Subcutaneous abdominal adipose tissue (tissue), 5 donors: ENCODE measurements around the gene FAM89B.

ENCODE experiments used
- H3K27ac ChIP-seq: one replicate; pipeline ENCODE4 v1.7.0; 2013; ENCODE audit warnings: low read depth, mild to moderate bottlenecking, inconsistent platforms, low read length, moderate library complexity
- H3K27me3 ChIP-seq, 5 donors: one replicate each; pipeline ENCODE4 v1.7.0; 2013; ENCODE audit warnings: low read length in 5 of 5, inconsistent platforms in 1 of 5; ENCODE audit not compliant: control insufficient read depth in 5 of 5, insufficient read depth in 4 of 5
- H3K36me3 ChIP-seq, 5 donors: one replicate each; pipeline ENCODE4 v1.7.0; 2013; ENCODE audit warnings: low read length in 5 of 5; ENCODE audit not compliant: control insufficient read depth in 5 of 5, insufficient read depth in 5 of 5
- H3K4me1 ChIP-seq, 5 donors: one replicate each; pipeline ENCODE4 v1.7.0; 2013; ENCODE audit warnings: low read length in 5 of 5, mild to moderate bottlenecking in 3 of 5, moderate library complexity in 1 of 5; ENCODE audit not compliant: control insufficient read depth in 5 of 5, insufficient read depth in 5 of 5
- H3K4me3 ChIP-seq, 5 donors: one replicate each; pipeline ENCODE4 v1.7.0; 2013; ENCODE audit warnings: low read length in 5 of 5, low read depth in 1 of 5
- H3K9ac ChIP-seq, 5 donors: one replicate each; pipeline ENCODE4 v1.7.0; 2013; ENCODE audit warnings: low read length in 5 of 5, mild to moderate bottlenecking in 4 of 5, moderate library complexity in 3 of 5
- H3K9me3 ChIP-seq, 5 donors: one replicate each; pipeline ENCODE4 v1.7.0; 2013; ENCODE audit warnings: low read length in 5 of 5; ENCODE audit not compliant: control insufficient read depth in 5 of 5
- donor health status: healthy.
- donor health status: healthy.
- donor health status: healthy.
- donor health status: healthy.
- donor health status: healthy.

FAM89B gene

DNA sequence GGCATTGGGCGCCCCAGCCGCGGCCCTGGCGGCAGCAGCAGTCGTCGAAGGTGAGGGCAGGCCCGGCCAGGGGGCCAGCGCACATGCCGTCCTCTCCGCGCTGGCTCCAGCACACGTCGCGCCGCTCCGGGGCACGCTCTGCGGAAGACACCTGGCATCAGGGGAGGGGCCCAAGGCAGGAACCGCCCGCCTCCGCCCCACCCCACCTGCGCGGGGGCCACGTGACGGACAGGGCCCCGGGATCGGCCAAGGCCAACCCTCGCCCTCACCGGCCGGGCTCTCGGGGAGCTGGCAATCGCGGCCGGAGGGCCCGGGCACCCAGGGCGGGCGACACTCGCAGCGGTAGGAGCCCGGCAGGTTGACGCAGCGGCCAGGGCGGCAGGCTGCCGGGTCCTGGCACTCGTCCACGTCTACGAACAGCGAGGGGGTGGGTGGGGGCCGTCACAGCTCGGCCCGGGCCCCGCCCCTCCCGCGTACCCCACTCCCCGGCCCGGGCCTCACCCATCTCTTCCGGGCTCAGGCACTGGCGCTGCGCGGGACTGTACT, 32.5 kb upstream of the FAM89B start:
- Histone ChIP-seq H3K9me3 (no peaks in the 10 kb centered on the region), H3K9ac (peak overlapping the region; percentile 32 to 63 (median 43)), H3K27ac (peak overlapping the region; percentile 82), H3K4me1 (peaks cover 3 to 28% (median 22%) of the 10 kb centered on the region in 5 donors), H3K4me3 (peak overlapping the region in 4 of 5 donors; percentile 68 to 77 (median 72)), H3K36me3 (peaks cover 0 to 52% (median 43%) of the 10 kb centered on the region in 5 donors), H3K27me3 (no peaks in the 10 kb centered on the region)

DNA sequence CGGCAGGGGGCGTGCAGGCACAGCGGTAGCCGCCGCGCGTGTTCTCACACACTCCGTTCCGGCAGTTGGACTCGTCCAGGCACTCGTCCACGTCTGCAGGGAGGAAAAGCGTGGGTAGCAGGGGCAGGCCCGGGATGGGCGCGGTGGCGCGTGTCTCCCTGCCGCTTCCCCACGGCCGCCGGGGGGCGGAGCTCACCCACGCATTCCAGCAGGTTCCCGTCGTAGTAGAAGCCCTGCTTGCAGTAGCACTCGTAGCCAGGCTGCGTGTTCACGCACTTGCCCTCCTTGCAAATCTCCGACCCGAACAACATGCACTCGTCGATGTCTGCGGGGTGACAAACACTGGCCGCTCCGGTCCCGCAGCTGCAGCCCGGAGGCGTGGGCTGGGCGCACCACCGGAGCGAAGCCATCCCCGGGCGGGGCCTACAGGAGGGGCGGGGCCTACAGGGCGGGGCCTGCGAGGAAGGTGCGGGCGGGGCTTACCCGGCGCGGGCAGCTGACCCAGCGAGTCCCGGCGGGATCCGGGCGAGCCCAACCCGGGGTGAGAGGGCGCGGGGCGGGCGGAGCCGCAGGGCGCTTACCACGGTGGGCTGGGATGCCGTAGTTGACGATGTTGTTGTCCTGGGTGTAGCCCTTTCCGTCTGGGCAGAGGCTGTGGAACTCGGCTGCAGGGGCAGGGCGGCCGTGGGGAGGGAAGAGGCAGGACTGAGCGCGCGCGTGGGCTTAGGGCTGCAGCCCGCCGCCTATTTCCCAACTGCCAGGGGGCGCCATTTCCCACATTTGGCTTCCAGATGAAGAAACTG, 31.8 kb upstream of the FAM89B start:
- Histone ChIP-seq H3K36me3 (peaks cover 0 to 45% (median 43%) of the 10 kb centered on the region in 5 donors), H3K27me3 (no peaks in the 10 kb centered on the region), H3K9ac (peak overlapping the region; percentile 63 to 84 (median 80)), H3K27ac (peak overlapping the region; percentile 82), H3K4me3 (peak overlapping the region; percentile 63 to 77 (median 71)), H3K4me1 (peaks cover 3 to 28% (median 22%) of the 10 kb centered on the region in 5 donors), H3K9me3 (no peaks in the 10 kb centered on the region)

DNA sequence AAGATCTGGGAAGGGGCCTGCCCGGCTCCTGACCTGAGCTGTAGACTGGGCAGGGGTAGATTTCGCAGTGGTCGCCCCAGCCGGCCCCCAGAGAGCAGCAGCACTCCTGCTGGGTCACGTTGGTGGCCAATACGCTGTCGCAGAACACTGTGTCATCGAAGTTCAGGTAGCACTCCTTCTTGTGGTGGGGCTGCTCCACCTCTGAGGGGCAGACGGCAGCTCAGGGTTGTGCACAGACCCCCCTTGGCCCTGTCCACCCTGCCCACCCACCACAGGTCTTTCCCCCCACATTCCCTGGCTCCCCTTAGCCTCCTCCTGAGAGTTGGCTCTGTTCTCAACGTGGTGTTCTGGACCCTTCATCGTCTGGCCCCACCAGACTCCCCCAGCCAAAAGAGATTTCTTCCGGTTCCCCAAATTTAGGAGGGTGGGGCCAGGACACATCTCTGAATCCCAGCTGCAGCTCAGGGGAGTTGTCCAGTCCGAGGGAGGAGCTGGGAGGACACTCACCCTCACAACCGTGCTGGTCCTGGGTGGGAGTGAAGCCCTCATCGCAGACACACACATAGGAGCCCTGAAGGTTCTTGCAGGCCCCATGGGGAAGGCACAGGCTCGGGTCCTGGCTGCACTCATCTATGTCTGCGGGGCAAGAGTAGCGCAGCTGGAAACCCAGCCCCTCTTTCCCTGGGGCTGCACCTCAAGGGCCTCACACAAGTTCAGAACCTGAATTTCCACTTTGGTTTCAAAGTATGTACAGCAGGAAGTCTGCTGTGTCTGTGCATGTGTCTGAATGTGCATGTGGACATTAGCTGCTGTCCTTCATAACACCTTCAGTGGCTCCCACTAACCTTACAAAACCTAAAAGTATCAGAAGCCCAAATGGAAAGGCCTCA, 31.0 kb upstream of the FAM89B start:
- no peaks in the 10 kb centered on the region for H3K9me3 ChIP-seq
- peak overlapping the region; percentile 82 for H3K27ac ChIP-seq
- H3K4me1 ChIP-seq, result peaks cover 3 to 33% (median 22%) of the 10 kb centered on the region in 5 donors
- H3K9ac ChIP-seq, result peak overlapping the region; percentile 68 to 84 (median 80)
- H3K4me3 ChIP-seq, result peak overlapping the region in 4 of 5 donors; percentile 68 to 77 (median 72)
- H3K27me3 ChIP-seq, result no peaks in the 10 kb centered on the region
- H3K36me3 ChIP-seq, result peaks cover 0 to 41% (median 37%) of the 10 kb centered on the region in 5 donors

DNA sequence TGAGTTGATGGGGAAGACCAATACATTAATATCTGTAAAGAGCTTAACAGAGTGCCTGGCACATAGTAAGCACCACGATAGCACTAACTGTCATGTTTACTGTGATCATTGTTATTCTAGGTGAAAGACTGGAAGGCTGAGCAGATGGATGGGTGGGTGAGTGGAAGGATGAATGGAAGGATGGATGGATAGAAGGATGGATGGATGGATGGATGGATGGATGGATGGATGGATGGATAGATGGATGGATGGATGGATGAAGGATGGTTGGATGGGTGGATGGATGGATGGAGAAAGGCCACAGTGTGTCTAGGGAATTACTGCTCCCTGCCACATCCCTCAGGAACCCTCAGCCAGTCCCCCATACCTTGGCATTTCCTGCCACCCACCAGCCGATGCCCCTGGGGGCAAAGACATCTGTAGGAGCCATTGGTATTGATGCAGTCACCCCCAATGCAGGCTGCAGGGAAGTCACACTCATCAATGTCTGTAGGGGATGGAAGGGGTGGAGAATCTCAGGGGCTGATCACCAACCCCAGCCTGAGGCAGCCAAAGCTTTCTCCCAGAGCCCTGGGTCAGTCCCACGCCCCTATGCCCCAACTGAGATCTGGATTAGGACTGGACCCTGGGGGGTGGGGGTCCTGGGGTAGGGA, 29.5 kb upstream of the FAM89B start:
- Histone ChIP-seq H3K27ac (no peak overlapping the region), H3K4me3 (no peak overlapping the region), H3K36me3 (peaks cover 0 to 34% (median 22%) of the 10 kb centered on the region in 5 donors), H3K9me3 (no peaks in the 10 kb centered on the region), H3K4me1 (peaks cover 3 to 37% (median 22%) of the 10 kb centered on the region in 5 donors), H3K9ac (peak overlapping the region in 1 of 5 donors; percentile 20), H3K27me3 (no peaks in the 10 kb centered on the region)

DNA sequence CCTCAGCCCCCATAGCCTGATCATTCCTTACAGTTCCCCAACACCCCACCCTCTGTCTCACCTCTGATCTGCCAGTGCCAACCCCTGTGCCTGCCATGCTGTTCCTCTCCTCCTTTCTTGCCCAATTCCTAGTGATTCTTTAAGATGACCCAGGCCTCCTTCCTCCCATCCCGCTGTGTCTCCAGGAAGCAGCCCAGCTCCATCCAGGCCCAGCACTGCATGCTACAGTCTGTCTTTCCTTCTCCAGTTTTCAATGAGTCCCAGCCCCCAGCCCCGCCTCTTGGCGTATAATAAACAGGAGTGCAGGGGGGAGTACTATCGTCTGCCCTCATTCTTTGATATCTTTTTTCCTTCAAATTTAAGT, 26.5 kb upstream of the FAM89B start:
- H3K27me3 ChIP-seq, result no peaks in the 10 kb centered on the region
- no peak overlapping the region for H3K27ac ChIP-seq
- H3K9me3 ChIP-seq, result no peaks in the 10 kb centered on the region
- H3K4me3 ChIP-seq, result no peak overlapping the region
- peaks cover 0 to 41% (median 20%) of the 10 kb centered on the region in 5 donors for H3K36me3 ChIP-seq
- H3K4me1 ChIP-seq, result peaks cover 0 to 21% (median 9%) of the 10 kb centered on the region in 5 donors
- no peak overlapping the region for H3K9ac ChIP-seq

DNA sequence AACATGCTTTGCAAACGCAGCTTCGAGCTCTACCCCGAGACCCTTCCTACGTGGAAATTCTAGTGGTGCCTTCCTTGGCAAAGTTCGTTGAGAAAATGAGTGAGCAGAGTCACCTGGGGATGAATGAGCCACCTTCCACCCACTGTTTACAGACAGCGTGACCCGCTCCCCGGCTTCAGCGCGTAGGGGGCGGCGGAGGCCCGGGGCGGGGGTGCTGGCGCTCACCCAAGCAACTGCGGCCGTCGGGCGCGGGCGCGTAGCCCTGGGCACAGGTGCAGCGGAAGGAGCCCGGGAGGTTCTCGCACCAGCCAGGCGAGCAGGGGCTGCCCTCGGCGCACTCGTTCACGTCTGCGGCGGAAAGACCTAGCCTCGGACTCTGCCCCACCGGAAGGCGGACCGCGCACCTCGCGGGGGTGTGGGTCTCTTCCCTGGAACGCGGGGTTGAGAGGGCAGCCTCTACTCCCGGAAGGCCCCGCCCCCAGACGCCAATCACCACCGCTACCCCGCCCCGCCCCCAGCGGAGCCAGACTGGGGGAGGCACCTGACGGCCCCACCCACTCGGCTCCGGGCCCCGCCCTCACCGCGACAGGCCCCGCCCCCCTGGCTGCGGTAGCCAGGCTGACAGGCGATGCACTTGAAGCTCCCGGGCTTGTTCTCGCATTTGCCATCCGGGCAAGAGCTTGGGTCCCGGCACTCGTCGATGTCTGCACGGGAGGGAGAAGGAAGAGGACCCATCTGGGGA, 25.9 kb upstream of the FAM89B start:
- peaks cover 0 to 47% (median 26%) of the 10 kb centered on the region in 5 donors for H3K36me3 ChIP-seq
- no peaks in the 10 kb centered on the region for H3K9me3 ChIP-seq
- no peak overlapping the region for H3K9ac ChIP-seq
- H3K27ac ChIP-seq, result no peak overlapping the region
- H3K4me1 ChIP-seq, result peaks cover 0 to 16% (median 3%) of the 10 kb centered on the region in 5 donors
- no peaks in the 10 kb centered on the region for H3K27me3 ChIP-seq
- peak overlapping the region in 1 of 5 donors; percentile 51 for H3K4me3 ChIP-seq

DNA sequence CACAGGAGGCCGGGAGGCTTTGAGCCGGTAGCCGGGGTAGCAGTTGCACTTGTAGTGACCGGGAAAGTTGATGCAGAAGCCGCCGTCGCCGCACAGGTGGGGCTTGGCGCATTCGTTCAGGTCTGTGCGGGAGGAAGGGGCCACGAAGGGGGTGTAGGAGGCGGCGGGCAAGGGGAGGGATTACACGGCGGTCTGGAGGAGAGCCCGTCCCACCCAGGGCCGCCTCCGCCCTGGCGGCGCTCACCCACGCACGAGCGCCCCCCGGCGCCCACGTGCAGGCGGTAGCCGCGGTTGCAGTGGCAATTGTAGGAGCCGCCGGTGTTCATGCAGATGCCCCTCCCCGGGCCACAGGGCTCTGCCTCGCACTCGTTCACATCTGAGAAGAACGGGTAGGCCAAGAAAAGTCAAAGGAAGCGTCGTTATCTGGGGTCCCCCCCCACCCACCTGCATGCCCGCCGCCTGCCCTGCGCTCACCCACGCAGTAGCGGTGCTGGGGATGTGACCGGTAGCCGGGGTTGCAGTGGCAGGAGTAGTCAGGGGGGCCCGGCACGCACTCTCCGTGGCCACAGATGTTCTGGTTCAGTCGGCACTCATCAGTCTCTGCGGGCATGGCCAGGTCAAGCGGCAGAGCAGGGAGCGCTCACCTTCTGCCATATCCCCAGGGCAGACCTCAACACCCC, 24.8 kb upstream of the FAM89B start:
- Histone ChIP-seq H3K36me3 (peaks cover 0 to 57% (median 37%) of the 10 kb centered on the region in 5 donors), H3K4me3 (no peak overlapping the region), H3K4me1 (peaks cover 0 to 17% (median 4%) of the 10 kb centered on the region in 5 donors), H3K9ac (no peak overlapping the region), H3K9me3 (no peaks in the 10 kb centered on the region), H3K27ac (no peak overlapping the region), H3K27me3 (no peaks in the 10 kb centered on the region)

DNA sequence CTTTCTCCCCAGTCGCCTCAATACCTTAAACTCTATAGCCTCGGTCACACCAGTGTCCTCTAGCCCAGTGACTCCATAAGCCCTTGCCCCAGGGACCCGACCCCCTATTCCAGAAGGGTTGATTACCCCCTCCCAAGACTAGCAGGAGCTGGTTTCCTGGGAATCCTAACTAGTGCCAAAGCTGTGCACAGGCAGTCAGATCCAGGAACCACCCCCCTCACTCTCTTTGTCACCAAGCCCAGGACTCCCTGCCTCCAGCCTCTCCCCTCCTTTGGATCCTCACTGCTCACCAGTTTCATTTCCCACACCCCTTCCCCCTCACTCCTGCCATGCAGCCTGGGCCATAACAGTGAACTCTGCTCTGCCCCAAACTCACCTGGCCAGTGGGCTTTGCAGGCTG, 23.9 kb upstream of the FAM89B start:
- H3K36me3 ChIP-seq, result peaks cover 0 to 53% (median 35%) of the 10 kb centered on the region in 5 donors
- H3K4me3 ChIP-seq, result no peak overlapping the region
- no peak overlapping the region for H3K9ac ChIP-seq
- H3K27me3 ChIP-seq, result no peaks in the 10 kb centered on the region
- H3K27ac ChIP-seq, result no peak overlapping the region
- H3K9me3 ChIP-seq, result no peaks in the 10 kb centered on the region
- peaks cover 0 to 19% (median 6%) of the 10 kb centered on the region in 5 donors for H3K4me1 ChIP-seq
